Right atrium auricular region (tissue), 2 donors: ENCODE data around the gene NEUROG1. TPM values are rescaled to one million over a fixed set of nuclear protein-coding genes. Genes with fewer than 3 reads are reported as not detected.

Experiments used
- DNase-seq: peaks from one replicate; pipeline ENCODE4 v3.0.0-alpha.2; 2019; ENCODE audit warnings: low spot score
- H3K27ac ChIP-seq, 2 donors: fragments of 200-600 bp; sonication (generic); 1 replicate in 1 of 2; 2 replicates in 1 of 2; pipeline ENCODE4 v1.5.1; 2016 to 2019
- H3K27me3 ChIP-seq, 2 donors: fragments of 200-600 bp; sonication (generic); one replicate each; pipeline versions ENCODE4 v1.5.1 to v1.6.0; 2017 to 2019
- H3K36me3 ChIP-seq: fragments of 200-600 bp; sonication (generic); one replicate; pipeline ENCODE4 v1.5.1; 2016
- H3K4me1 ChIP-seq, 2 donors: fragments of 200-600 bp; sonication (generic); one replicate each; pipeline versions ENCODE4 v1.5.1 to v1.6.0; 2017 to 2019
- H3K4me3 ChIP-seq, 2 donors: fragments of 200-600 bp; sonication (generic); 1 replicate in 1 of 2; 2 replicates in 1 of 2; pipeline ENCODE4 v1.5.1; 2017 to 2019; ENCODE audit warnings: mild to moderate bottlenecking in 1 of 2, moderate library complexity in 1 of 2
- H3K9me3 ChIP-seq, 2 donors: fragments of 200-600 bp; sonication (generic); one replicate each; pipeline ENCODE4 v1.5.1; 2019
- CTCF ChIP-seq, 2 donors: fragments of 200-600 bp; sonication (generic); IDR thresholded peaks; one replicate each; pipeline ENCODE4 v1.5.1; 2019; ENCODE audit warnings: antibody characterized with exemption in 2 of 2
- total RNA-seq, 2 donors: library from RNA; depleted of rRNA; stranded (reverse); fragments of >200 nt; gene quantifications; one replicate each; pipeline ENCODE4 v1.1.0, GENCODE V29; 2016

Gene NEUROG1
- total RNA-seq, 2 donors from 2014 or later, result not detected

GRCh38 chr5:135505973-135506372 is 29.8 kb downstream of the NEUROG1 start:
- H3K36me3 ChIP-seq, result no peaks in the 10 kb centered on the region
- H3K27me3 ChIP-seq, result no peaks in the 10 kb centered on the region
- H3K9me3 ChIP-seq, result no peaks in the 10 kb centered on the region
- peaks cover 0 to 4% of the 10 kb centered on the region in 2 donors for H3K4me1 ChIP-seq
- no peak overlapping the region for H3K4me3 ChIP-seq
- no peak for DNase-seq
- no peak overlapping the region for H3K27ac ChIP-seq
- no peak for TF ChIP-seq CTCF (IDR thresholded peaks at IDR 0.05)

DNA sequence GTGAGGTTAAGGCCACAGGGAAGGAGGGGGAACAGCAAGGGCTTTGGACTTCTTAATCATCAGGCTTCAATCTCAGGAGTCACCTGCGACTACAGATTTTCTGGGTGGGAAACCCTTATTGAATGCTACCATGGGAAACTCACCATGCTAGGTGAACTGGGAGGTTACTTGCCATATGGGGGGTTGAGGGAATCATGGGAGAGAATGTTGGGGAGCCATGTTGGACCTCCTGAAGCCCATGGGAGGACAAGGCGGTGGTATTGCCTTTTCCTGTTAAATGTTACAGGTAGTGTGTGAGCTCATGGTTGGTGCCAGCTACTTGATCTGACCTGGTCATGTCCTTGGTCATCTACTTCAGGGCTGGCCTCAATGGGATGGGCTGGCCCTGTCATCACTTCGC is 31.4 kb downstream of the NEUROG1 start:
- no peak for TF ChIP-seq CTCF (IDR thresholded peaks at IDR 0.05)
- no peak overlapping the region for H3K4me3 ChIP-seq
- no peak overlapping the region for H3K27ac ChIP-seq
- no peak for DNase-seq
- no peaks in the 10 kb centered on the region for H3K36me3 ChIP-seq
- no peaks in the 10 kb centered on the region for H3K9me3 ChIP-seq
- no peaks in the 10 kb centered on the region for H3K27me3 ChIP-seq
- peaks cover 0 to 4% of the 10 kb centered on the region in 2 donors for H3K4me1 ChIP-seq

GRCh38 chr5:135503871-135504270 is 31.9 kb downstream of the NEUROG1 start:
- Histone ChIP-seq H3K27ac (no peak overlapping the region), H3K4me3 (no peak overlapping the region), H3K4me1 (peaks cover 0 to 4% of the 10 kb centered on the region in 2 donors), H3K27me3 (no peaks in the 10 kb centered on the region), H3K36me3 (no peaks in the 10 kb centered on the region), H3K9me3 (no peaks in the 10 kb centered on the region)
- TF ChIP-seq CTCF (IDR thresholded peaks at IDR 0.05), result no peak
- DNase-seq, result no peak

- Histone ChIP-seq H3K27me3 (no peaks in the 10 kb centered on the region), H3K36me3 (no peaks in the 10 kb centered on the region), H3K4me3 (no peak overlapping the region), H3K27ac (no peak overlapping the region), H3K9me3 (no peaks in the 10 kb centered on the region), H3K4me1 (no peaks in the 10 kb centered on the region)
- DNase-seq, result no peak
- TF ChIP-seq CTCF (IDR thresholded peaks at IDR 0.05), result no peak
Measured at GRCh38 chr5:135502836-135503520, 32.8 kb downstream of the NEUROG1 start.

GRCh38 chr5:135501965-135502364 is 33.8 kb downstream of the NEUROG1 start:
- H3K36me3 ChIP-seq, result no peaks in the 10 kb centered on the region
- no peaks in the 10 kb centered on the region for H3K9me3 ChIP-seq
- no peak for TF ChIP-seq CTCF (IDR thresholded peaks at IDR 0.05)
- no peak for DNase-seq
- no peaks in the 10 kb centered on the region for H3K27me3 ChIP-seq
- no peak overlapping the region for H3K27ac ChIP-seq
- H3K4me3 ChIP-seq, result no peak overlapping the region
- no peaks in the 10 kb centered on the region for H3K4me1 ChIP-seq

- no peaks in the 10 kb centered on the region for H3K9me3 ChIP-seq
- no peak for TF ChIP-seq CTCF (IDR thresholded peaks at IDR 0.05)
- no peaks in the 10 kb centered on the region for H3K27me3 ChIP-seq
- DNase-seq, result no peak
- H3K36me3 ChIP-seq, result no peaks in the 10 kb centered on the region
- H3K27ac ChIP-seq, result no peak overlapping the region
- no peak overlapping the region for H3K4me3 ChIP-seq
- H3K4me1 ChIP-seq, result no peaks in the 10 kb centered on the region
Measured at GRCh38 chr5:135498637-135498995, 37.1 kb downstream of the NEUROG1 start.
